Hepatocyte (in vitro differentiated cells): ENCODE results near the gene CNTNAP2. TPM values are rescaled to one million over a fixed set of nuclear protein-coding genes. Genes with fewer than 3 reads are reported as not detected.

Source experiments
- DNase-seq: peaks from one replicate; pipeline ENCODE4 v3.0.0-alpha.2; 2016; ENCODE audit warnings: low spot score
- H2AFZ ChIP-seq: fragments of 200-600 bp; sonication (generic); 2 replicates; pipeline ENCODE4 v1.6.0; 2016; ENCODE audit warnings: antibody characterized with exemption, mild to moderate bottlenecking
- H3K27ac ChIP-seq: fragments of 200-600 bp; sonication (generic); 2 replicates; pipeline ENCODE4 v1.5.1; 2016; ENCODE audit warnings: mild to moderate bottlenecking
- H3K27me3 ChIP-seq: fragments of 200-600 bp; sonication (generic); 2 replicates; pipeline ENCODE4 v1.6.1; 2016
- H3K36me3 ChIP-seq: fragments of 200-600 bp; sonication (generic); replicated peaks from 2 replicates; pipeline ENCODE4 v1.5.1; 2016; ENCODE audit warnings: low read depth; ENCODE audit not compliant: insufficient read depth
- H3K4me1 ChIP-seq: fragments of 200-600 bp; sonication (generic); 2 replicates; pipeline ENCODE4 v1.5.1; 2016; ENCODE audit warnings: mild to moderate bottlenecking, moderate library complexity; ENCODE audit not compliant: insufficient read depth
- H3K4me2 ChIP-seq: fragments of 200-600 bp; sonication (generic); 2 replicates; pipeline ENCODE4 v1.6.0; 2016
- H3K4me3 ChIP-seq: fragments of 200-600 bp; sonication (generic); 2 replicates; pipeline ENCODE4 v1.5.1; 2016; ENCODE audit warnings: mild to moderate bottlenecking
- H3K79me2 ChIP-seq: fragments of 200-600 bp; sonication (generic); 2 replicates; pipeline ENCODE4 v1.6.0; 2017; ENCODE audit warnings: mild to moderate bottlenecking
- H3K9me2 ChIP-seq: fragments of 200-600 bp; sonication (generic); replicated peaks from 2 replicates; pipeline ENCODE4 v1.6.0; 2017; ENCODE audit warnings: mild to moderate bottlenecking; ENCODE audit not compliant: insufficient read depth
- H3K9me3 ChIP-seq: fragments of 200-600 bp; sonication (generic); 2 replicates; pipeline ENCODE4 v1.5.1; 2016; ENCODE audit warnings: low read depth, mild to moderate bottlenecking
- H4K20me1 ChIP-seq: fragments of 200-600 bp; sonication (generic); 2 replicates; pipeline ENCODE4 v1.6.0; 2016; ENCODE audit warnings: mild to moderate bottlenecking; ENCODE audit not compliant: insufficient read depth, poor library complexity, severe bottlenecking
- CTCF ChIP-seq: fragments of 200-600 bp; sonication (generic); IDR thresholded peaks from 2 replicates; pipeline ENCODE4 v1.5.1; 2016; ENCODE audit warnings: antibody characterized with exemption, mild to moderate bottlenecking; ENCODE audit not compliant: poor library complexity
- EZH2 ChIP-seq: fragments of 200-600 bp; sonication (generic); IDR thresholded peaks from 2 replicates; pipeline ENCODE4 v1.6.1; 2016; ENCODE audit warnings: antibody characterized with exemption, mild to moderate bottlenecking, borderline replicate concordance
- EZH2phosphoT487 ChIP-seq: fragments of 200-600 bp; sonication (generic); IDR thresholded peaks from one replicate; pipeline ENCODE4 v1.6.1; 2018; ENCODE audit warnings: antibody characterized with exemption, mild to moderate bottlenecking, low read depth, moderate library complexity; ENCODE audit not compliant: unreplicated experiment, severe bottlenecking
- WGBS: methylation state at CpG from one replicate; pipeline ENCODE4 v1.1.6; 2016; ENCODE audit warnings: low lambda C conversion rate; ENCODE audit errors: missing lambda C conversion rate; 5-methylcytosine and 5-hydroxymethylcytosine counted together
- polyA plus RNA-seq: library from polyadenylated mRNA; unstranded; fragments of >200 nt; fragmentation: Nextera tagmentation; extraction: Ambion mirVana; gene quantifications from 2 replicates; pipeline ENCODE4 v1.2.1, GENCODE V29; 2016
- total RNA-seq: library from RNA; depleted of rRNA; stranded (reverse); fragments of >200 nt; gene quantifications from 2 replicates; pipeline ENCODE4 v1.2.3, GENCODE V29; 2014

The CNTNAP2 gene
- total and polyA plus RNA-seq, 2 experiments from 2014 or later: 7.5 to 14.7 TPM

GRCh38 chr7:148218603-148219002 is 2102.0 kb downstream of the CNTNAP2 start:
- Histone ChIP-seq H3K4me2 (no peak overlapping the region), H3K79me2 (no peaks in the 10 kb centered on the region), H3K4me3 (no peak overlapping the region), H3K27ac (no peak overlapping the region), H4K20me1 (no peaks in the 10 kb centered on the region), H3K9me2 (no peaks in the 10 kb centered on the region), H3K27me3 (no peaks in the 10 kb centered on the region), H3K9me3 (no peaks in the 10 kb centered on the region), H2AFZ (no peak overlapping the region), H3K4me1 (no peaks in the 10 kb centered on the region), H3K36me3 (no peaks in the 10 kb centered on the region)
- TF ChIP-seq EZH2phosphoT487: no peak
- TF ChIP-seq CTCF: no peak
- no peak for TF ChIP-seq EZH2
- 90% methylated on average over 4 of the region's 4 CpGs for WGBS
- DNase-seq: no peak

GRCh38 chr7:148222721-148223120 is 2106.1 kb downstream of the CNTNAP2 start:
- DNase-seq: no peak
- TF ChIP-seq EZH2phosphoT487 (no peak), EZH2 (no peak), CTCF (no peak)
- no peaks in the 10 kb centered on the region for H3K36me3 ChIP-seq
- H2AFZ ChIP-seq: no peak overlapping the region
- H3K27ac ChIP-seq: no peak overlapping the region
- H3K4me1 ChIP-seq: no peaks in the 10 kb centered on the region
- no peaks in the 10 kb centered on the region for H3K79me2 ChIP-seq
- H4K20me1 ChIP-seq: no peaks in the 10 kb centered on the region
- H3K9me2 ChIP-seq: no peaks in the 10 kb centered on the region
- no peak overlapping the region for H3K4me3 ChIP-seq
- no peaks in the 10 kb centered on the region for H3K27me3 ChIP-seq
- no peak overlapping the region for H3K4me2 ChIP-seq
- H3K9me3 ChIP-seq: no peaks in the 10 kb centered on the region
- 58% methylated on average over 5 of the region's 5 CpGs for WGBS

- no peaks in the 10 kb centered on the region for H3K9me3 ChIP-seq
- no peaks in the 10 kb centered on the region for H3K27me3 ChIP-seq
- no peak overlapping the region for H2AFZ ChIP-seq
- DNase-seq: no peak
- no peak overlapping the region for H3K4me3 ChIP-seq
- H3K4me2 ChIP-seq: no peak overlapping the region
- H3K27ac ChIP-seq: no peak overlapping the region
- TF ChIP-seq EZH2phosphoT487: no peak
- TF ChIP-seq EZH2: no peak
- TF ChIP-seq CTCF: no peak
- H3K9me2 ChIP-seq: no peaks in the 10 kb centered on the region
- WGBS: 83% methylated on average over 1 of the region's 1 CpG
- H4K20me1 ChIP-seq: no peaks in the 10 kb centered on the region
- no peaks in the 10 kb centered on the region for H3K79me2 ChIP-seq
- no peaks in the 10 kb centered on the region for H3K36me3 ChIP-seq
- H3K4me1 ChIP-seq: no peaks in the 10 kb centered on the region
Observed at GRCh38 chr7:148223160-148223559, 2106.6 kb downstream of the CNTNAP2 start.

- Histone ChIP-seq H3K27ac (no peak overlapping the region), H3K4me1 (no peaks in the 10 kb centered on the region), H3K4me3 (no peak overlapping the region), H4K20me1 (no peaks in the 10 kb centered on the region), H3K9me3 (no peaks in the 10 kb centered on the region), H3K4me2 (no peak overlapping the region), H3K79me2 (no peaks in the 10 kb centered on the region), H3K9me2 (no peaks in the 10 kb centered on the region), H3K27me3 (no peaks in the 10 kb centered on the region), H3K36me3 (no peaks in the 10 kb centered on the region), H2AFZ (no peak overlapping the region)
- no peak for DNase-seq
- WGBS: 92% methylated on average over 3 of the region's 3 CpGs
- no peak for TF ChIP-seq EZH2phosphoT487
- TF ChIP-seq EZH2: no peak
- no peak for TF ChIP-seq CTCF
Observed at GRCh38 chr7:148223738-148224137, 2107.1 kb downstream of the CNTNAP2 start.
